Measurements from ENCODE around the gene NIPBL.

- TF ChIP-seq CTCF (conservative IDR thresholded peaks at IDR 0.05; ENCODE audit: low read depth, low read length) (no peak), EZH2 (IDR thresholded peaks at IDR 0.05; ENCODE audit: borderline replicate concordance, low read depth, low read length, poor library complexity, severe bottlenecking) (no peak)
Measured at GRCh38 chr5:36985387-36985786, 108.8 kb downstream of the NIPBL start.
